ENCODE data around the gene RPL21. TPM values are rescaled to one million over a fixed set of nuclear protein-coding genes. Genes with fewer than 3 reads are reported as not detected.
"Not testable (repeated sequence)": the region's sequence is repeated elsewhere in the genome, so short reads cannot be mapped to it uniquely, and the experiment has no call there.

RPL21 gene
- total RNA-seq, 1 experiment from 2014 or later, result 1,158 TPM

DNA sequence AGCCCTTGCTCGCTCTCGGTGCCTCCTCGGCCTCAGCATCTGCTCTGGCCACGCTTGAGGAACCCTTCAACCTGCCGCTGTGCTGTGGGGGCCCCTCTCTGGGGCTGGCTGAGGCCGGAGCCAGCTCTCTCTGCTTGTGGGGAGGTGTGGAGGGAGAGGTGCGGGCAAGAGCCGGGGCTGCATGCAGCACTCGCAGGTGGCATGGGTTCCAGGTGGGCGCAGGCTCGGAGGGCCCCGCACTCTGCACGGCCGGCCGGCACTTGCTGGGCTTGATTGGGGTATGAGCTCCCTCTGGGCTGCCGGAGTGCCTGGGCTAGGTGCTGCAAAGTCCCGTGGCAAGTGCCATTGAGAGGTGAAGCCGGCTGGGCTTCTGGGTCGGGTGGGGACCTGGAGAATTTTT, 31.7 kb upstream of the RPL21 start:
- Mint-ChIP-seq H3K36me3 (ENCODE audit: insufficient read depth, unreplicated experiment) (no peaks in the 10 kb centered on the region), H3K27ac (ENCODE audit: unreplicated experiment) (no peak overlapping the region), H3K4me3 (ENCODE audit: unreplicated experiment) (no peak overlapping the region), H3K27me3 (ENCODE audit: insufficient read depth, unreplicated experiment) (no peaks in the 10 kb centered on the region), H3K4me1 (ENCODE audit: low read depth, unreplicated experiment) (no peaks in the 10 kb centered on the region), H3K9me3 (ENCODE audit: unreplicated experiment) (peaks cover 11% of the 10 kb centered on the region)
- Histone ChIP-seq H3K4me3 (ENCODE audit: low read depth, low read length) (no peak overlapping the region), H3K9me3 (peaks cover 16% of the 10 kb centered on the region), H3K4me1 (no peaks in the 10 kb centered on the region; the same call in 1 of the 2 replicates), H3K36me3 (ENCODE audit: control insufficient read depth, insufficient read depth, low read length) (no peaks in the 10 kb centered on the region), H3K27me3 (replicated peaks; ENCODE audit: control insufficient read depth, insufficient read depth, low read length) (no peaks in the 10 kb centered on the region)
- CTCF ChIA-PET, result no interaction called here
- intact Hi-C loops (cut with micrococcal nuclease; ENCODE audit: unreplicated experiment), result no loop called here
- TF ChIP-seq, protein P1, sequence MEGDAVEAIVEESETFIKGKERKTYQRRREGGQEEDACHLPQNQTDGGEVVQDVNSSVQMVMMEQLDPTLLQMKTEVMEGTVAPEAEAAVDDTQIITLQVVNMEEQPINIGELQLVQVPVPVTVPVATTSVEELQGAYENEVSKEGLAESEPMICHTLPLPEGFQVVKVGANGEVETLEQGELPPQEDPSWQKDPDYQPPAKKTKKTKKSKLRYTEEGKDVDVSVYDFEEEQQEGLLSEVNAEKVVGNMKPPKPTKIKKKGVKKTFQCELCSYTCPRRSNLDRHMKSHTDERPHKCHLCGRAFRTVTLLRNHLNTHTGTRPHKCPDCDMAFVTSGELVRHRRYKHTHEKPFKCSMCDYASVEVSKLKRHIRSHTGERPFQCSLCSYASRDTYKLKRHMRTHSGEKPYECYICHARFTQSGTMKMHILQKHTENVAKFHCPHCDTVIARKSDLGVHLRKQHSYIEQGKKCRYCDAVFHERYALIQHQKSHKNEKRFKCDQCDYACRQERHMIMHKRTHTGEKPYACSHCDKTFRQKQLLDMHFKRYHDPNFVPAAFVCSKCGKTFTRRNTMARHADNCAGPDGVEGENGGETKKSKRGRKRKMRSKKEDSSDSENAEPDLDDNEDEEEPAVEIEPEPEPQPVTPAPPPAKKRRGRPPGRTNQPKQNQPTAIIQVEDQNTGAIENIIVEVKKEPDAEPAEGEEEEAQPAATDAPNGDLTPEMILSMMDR (IDR thresholded peaks at IDR 0.05; ENCODE audit: insufficient read depth in 1 of 2, low read depth in 1 of 2, low read length in 1 of 2, severe bottlenecking in 1 of 2, unreplicated experiment in 1 of 2), result no peak
- no peak for DNase-seq
- BruUV-seq (replicated peaks), result no TSS peak
- POLR2A ChIA-PET, result no interaction called here

DNA sequence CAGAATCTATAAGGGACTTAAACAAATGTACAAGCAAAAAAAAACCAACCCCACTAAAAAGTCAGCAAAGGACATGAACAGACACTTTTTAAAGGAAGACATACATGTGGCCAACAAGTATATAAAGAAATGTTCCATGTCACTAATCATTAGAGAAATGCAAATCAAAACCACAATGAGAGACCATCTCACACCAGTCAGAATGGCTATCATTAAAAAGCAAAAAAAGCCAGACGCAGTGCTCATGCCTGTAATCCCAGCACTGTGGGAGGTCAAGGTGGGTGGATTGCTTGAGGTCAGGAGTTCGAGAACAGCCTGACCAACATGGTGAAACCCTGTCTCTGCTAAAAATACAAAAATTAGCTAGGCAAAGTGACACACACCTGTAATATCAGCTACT, 29.3 kb upstream of the RPL21 start:
- H3K4me1 ChIP-seq; H3K4me3 ChIP-seq (ENCODE audit: low read depth, low read length); intact Hi-C loops (cut with micrococcal nuclease; ENCODE audit: unreplicated experiment); H3K4me3 Mint-ChIP-seq (ENCODE audit: unreplicated experiment); POLR2A ChIA-PET; CTCF ChIA-PET; H3K36me3 Mint-ChIP-seq (ENCODE audit: insufficient read depth, unreplicated experiment); H3K36me3 ChIP-seq (ENCODE audit: control insufficient read depth, insufficient read depth, low read length); BruUV-seq (replicated peaks); H3K27ac Mint-ChIP-seq (ENCODE audit: unreplicated experiment); H3K4me1 Mint-ChIP-seq (ENCODE audit: low read depth, unreplicated experiment); DNase-seq; H3K27me3 Mint-ChIP-seq (ENCODE audit: insufficient read depth, unreplicated experiment); H3K27me3 ChIP-seq (replicated peaks; ENCODE audit: control insufficient read depth, insufficient read depth, low read length): not testable (repeated sequence)
- peaks cover 11% of the 10 kb centered on the region for H3K9me3 Mint-ChIP-seq (ENCODE audit: unreplicated experiment)
- peaks cover 16% of the 10 kb centered on the region for H3K9me3 ChIP-seq

DNA sequence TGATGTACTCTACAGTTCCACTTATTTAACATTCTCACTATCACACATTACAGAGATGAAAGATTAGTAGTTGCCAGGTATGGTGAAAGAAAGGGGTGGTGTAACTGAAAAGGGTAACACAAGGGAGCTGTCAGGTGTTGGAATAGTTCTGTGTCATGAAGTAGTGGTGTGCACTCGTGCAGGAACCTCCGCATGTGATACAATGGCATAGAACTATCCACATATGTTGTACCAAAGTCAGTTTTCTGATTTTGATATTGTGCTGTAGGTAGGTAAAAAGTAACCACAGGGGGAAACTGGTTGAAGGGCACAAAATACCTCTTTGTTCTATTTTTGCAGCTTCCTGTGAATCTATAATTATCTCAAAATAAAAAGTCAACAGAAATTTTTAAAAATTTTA, 24.4 kb upstream of the RPL21 start:
- no peak overlapping the region for H3K27ac Mint-ChIP-seq (ENCODE audit: unreplicated experiment)
- no peaks in the 10 kb centered on the region for H3K4me1 Mint-ChIP-seq (ENCODE audit: low read depth, unreplicated experiment)
- H3K36me3 Mint-ChIP-seq (ENCODE audit: insufficient read depth, unreplicated experiment), result no peaks in the 10 kb centered on the region
- ChIA-PET POLR2A (no interaction called here), CTCF (interaction anchor here (0.6 to 0.7 kb wide), 2 partner anchors 13 to 132 kb away, joined by 3 to 7 read pairs; no protein-coding TSS in a partner anchor)
- peaks cover 11% of the 10 kb centered on the region for H3K27me3 Mint-ChIP-seq (ENCODE audit: insufficient read depth, unreplicated experiment)
- DNase-seq, result no peak
- no peaks in the 10 kb centered on the region for H3K36me3 ChIP-seq (ENCODE audit: control insufficient read depth, insufficient read depth, low read length)
- H3K4me3 ChIP-seq (ENCODE audit: low read depth, low read length), result no peak overlapping the region
- H3K27me3 ChIP-seq (replicated peaks; ENCODE audit: control insufficient read depth, insufficient read depth, low read length), result no peaks in the 10 kb centered on the region
- no TSS peak for BruUV-seq (replicated peaks)
- TF ChIP-seq, protein P1 (IDR thresholded peaks at IDR 0.05; ENCODE audit: insufficient read depth in 1 of 2, low read depth in 1 of 2, low read length in 1 of 2, severe bottlenecking in 1 of 2, unreplicated experiment in 1 of 2), result no peak
- H3K9me3 Mint-ChIP-seq (ENCODE audit: unreplicated experiment), result no peaks in the 10 kb centered on the region
- no peak overlapping the region for H3K4me3 Mint-ChIP-seq (ENCODE audit: unreplicated experiment)
- intact Hi-C loops (cut with micrococcal nuclease; ENCODE audit: unreplicated experiment), result no loop called here
- no peaks in the 10 kb centered on the region for H3K4me1 ChIP-seq
- no peaks in the 10 kb centered on the region for H3K9me3 ChIP-seq

GRCh38 chr13:27228131-27228530, 23.2 kb upstream of the RPL21 start:
- H3K9me3 Mint-ChIP-seq (ENCODE audit: unreplicated experiment), result no peaks in the 10 kb centered on the region
- H3K4me3 ChIP-seq (ENCODE audit: low read depth, low read length), result no peak overlapping the region
- ChIA-PET POLR2A (no interaction called here), CTCF (no interaction called here)
- H3K27me3 Mint-ChIP-seq (ENCODE audit: insufficient read depth, unreplicated experiment), result peaks cover 16% of the 10 kb centered on the region
- H3K27me3 ChIP-seq (replicated peaks; ENCODE audit: control insufficient read depth, insufficient read depth, low read length), result no peaks in the 10 kb centered on the region
- H3K4me1 Mint-ChIP-seq (ENCODE audit: low read depth, unreplicated experiment), result no peaks in the 10 kb centered on the region
- H3K9me3 ChIP-seq, result peaks cover 4% of the 10 kb centered on the region; the same call in 1 of the 2 replicates
- no peak for DNase-seq
- TF ChIP-seq, protein P1 (IDR thresholded peaks at IDR 0.05; ENCODE audit: insufficient read depth in 1 of 2, low read depth in 1 of 2, low read length in 1 of 2, severe bottlenecking in 1 of 2, unreplicated experiment in 1 of 2), result no peak
- H3K4me1 ChIP-seq, result no peaks in the 10 kb centered on the region
- no peaks in the 10 kb centered on the region for H3K36me3 Mint-ChIP-seq (ENCODE audit: insufficient read depth, unreplicated experiment)
- H3K27ac Mint-ChIP-seq (ENCODE audit: unreplicated experiment), result no peak overlapping the region
- no TSS peak for BruUV-seq (replicated peaks)
- no peak overlapping the region for H3K4me3 Mint-ChIP-seq (ENCODE audit: unreplicated experiment)
- intact Hi-C loops (cut with micrococcal nuclease; ENCODE audit: unreplicated experiment), result no loop called here
- no peaks in the 10 kb centered on the region for H3K36me3 ChIP-seq (ENCODE audit: control insufficient read depth, insufficient read depth, low read length)
